ENCODE measurements around the gene MMD. TPM values are rescaled to one million over a fixed set of nuclear protein-coding genes. Genes with fewer than 3 reads are reported as not detected.

Gene MMD
- 14.8 to 17.3 TPM (median 16.2 TPM) in 5 replicates for total RNA-seq (2022; extraction: Qiagen RNA extraction; ENCODE audit: low read depth)

GRCh38 chr17:55421179-55421934 lies at the start of gene MMD:
Gene MMD (minus strand): TSS chr17:55421835. CDS start chr17:55421695, 140 bp downstream.

Other genes starting within 250 kb of the MMD start
- 0.08 to 0.33 TPM (median 0.27 TPM) in 5 replicates for gene HLF, start 156.9 kb downstream of the MMD start, total RNA-seq (2022; extraction: Qiagen RNA extraction; ENCODE audit: low read depth)
- gene SMIM36, start 89.6 kb upstream of the MMD start, total RNA-seq (2022; extraction: Qiagen RNA extraction; ENCODE audit: low read depth) = not detected in 5 replicates